PC-9 (cell line): ENCODE data around the gene ARSK.

ENCODE experiments used
- EZH2 ChIP-seq: fragments of 200-600 bp; sonication (generic); IDR thresholded peaks from 2 replicates; pipeline ENCODE4 v1.8.0; 2017; ENCODE audit warnings: antibody characterized with exemption, low read depth
- TF ChIP-seq, protein P1 (sequence below): fragments of 200-600 bp; sonication (generic); conservative IDR thresholded peaks from 2 replicates; pipeline ENCODE4 v1.6.1; 2017; ENCODE audit warnings: mixed run types, antibody characterized with exemption, mild to moderate bottlenecking, moderate library complexity

GRCh38 chr5:95519681-95520080 lies 35.2 kb upstream of the ARSK start:
- TF ChIP-seq EZH2, result no peak
- TF ChIP-seq, protein P1, sequence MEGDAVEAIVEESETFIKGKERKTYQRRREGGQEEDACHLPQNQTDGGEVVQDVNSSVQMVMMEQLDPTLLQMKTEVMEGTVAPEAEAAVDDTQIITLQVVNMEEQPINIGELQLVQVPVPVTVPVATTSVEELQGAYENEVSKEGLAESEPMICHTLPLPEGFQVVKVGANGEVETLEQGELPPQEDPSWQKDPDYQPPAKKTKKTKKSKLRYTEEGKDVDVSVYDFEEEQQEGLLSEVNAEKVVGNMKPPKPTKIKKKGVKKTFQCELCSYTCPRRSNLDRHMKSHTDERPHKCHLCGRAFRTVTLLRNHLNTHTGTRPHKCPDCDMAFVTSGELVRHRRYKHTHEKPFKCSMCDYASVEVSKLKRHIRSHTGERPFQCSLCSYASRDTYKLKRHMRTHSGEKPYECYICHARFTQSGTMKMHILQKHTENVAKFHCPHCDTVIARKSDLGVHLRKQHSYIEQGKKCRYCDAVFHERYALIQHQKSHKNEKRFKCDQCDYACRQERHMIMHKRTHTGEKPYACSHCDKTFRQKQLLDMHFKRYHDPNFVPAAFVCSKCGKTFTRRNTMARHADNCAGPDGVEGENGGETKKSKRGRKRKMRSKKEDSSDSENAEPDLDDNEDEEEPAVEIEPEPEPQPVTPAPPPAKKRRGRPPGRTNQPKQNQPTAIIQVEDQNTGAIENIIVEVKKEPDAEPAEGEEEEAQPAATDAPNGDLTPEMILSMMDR, result no peak
